ENCODE measurements around the gene CFAP299. TPM values are rescaled to one million over a fixed set of nuclear protein-coding genes. Genes with fewer than 3 reads are reported as not detected.

CFAP299 gene
- total and polyA plus RNA-seq, 2 of the 8 experiments (the other 6 are each of a cell fraction or from before 2014, with no cell fraction given): not detected

- Histone ChIP-seq H2BK5ac (ENCODE audit: low read depth, low read length) (no peak overlapping the region), H2BK120ac (replicated peaks; ENCODE audit: low read depth, low read length) (no peak overlapping the region), H3K27ac (ENCODE audit: low read depth, low read length) (no peak overlapping the region), H3K18ac (ENCODE audit: extremely low read depth, low read length) (no peak overlapping the region), H2BK20ac (ENCODE audit: low read length) (no peak overlapping the region), H2BK12ac (ENCODE audit: low read depth, low read length) (no peak overlapping the region), H3K36me3 (ENCODE audit: control insufficient read depth in 2 of 4, insufficient read depth in 4 of 4, low read length in 3 of 4) (no peaks in the 10 kb centered on the region), H4K20me1 (replicated peaks in 1 of 2; ENCODE audit: control insufficient read depth in 1 of 2, insufficient read depth in 2 of 2, low read length in 2 of 2) (no peaks in the 10 kb centered on the region), H3K23ac (ENCODE audit: insufficient read length) (no peak overlapping the region), H2AK5ac (ENCODE audit: low read depth, low read length) (no peak overlapping the region), H2AFZ (ENCODE audit: low read length) (no peak overlapping the region), H4K8ac (ENCODE audit: extremely low read depth, insufficient read depth, low read length) (no peak overlapping the region), H3K4me3 (ENCODE audit: extremely low read depth in 1 of 4, insufficient read depth in 2 of 4, low read depth in 3 of 4, low read length in 4 of 4) (no peak overlapping the region), H4K5ac (ENCODE audit: insufficient read length, low read depth, low read length) (no peak overlapping the region), H3K23me2 (ENCODE audit: low read depth, low read length) (no peaks in the 10 kb centered on the region), H3K27me3 (replicated peaks in 1 of 4; ENCODE audit: control insufficient read depth in 3 of 4, extremely low read depth in 1 of 4, insufficient read depth in 3 of 4, low read length in 3 of 4) (peaks cover 0 to 1% (median 0%) of the 10 kb centered on the region in 4 experiments; a peak in 1 of 7 replicates), H3K79me1 (ENCODE audit: low read depth, low read length) (no peaks in the 10 kb centered on the region), H3K9ac (replicated peaks in 1 of 4; ENCODE audit: extremely low read depth in 1 of 4, low read depth in 3 of 4, low read length in 3 of 4) (no peak overlapping the region), H3K4ac (replicated peaks; ENCODE audit: insufficient read length, low read depth, low read length) (no peak overlapping the region), H4K91ac (replicated peaks; ENCODE audit: insufficient read length, low read length) (no peak overlapping the region), H3K4me1 (replicated peaks in 1 of 4; ENCODE audit: control insufficient read depth in 3 of 4, insufficient read depth in 4 of 4, low read length in 3 of 4) (no peaks in the 10 kb centered on the region), H2BK15ac (ENCODE audit: low read length) (no peak overlapping the region), H3K79me2 (ENCODE audit: control insufficient read depth in 1 of 2, insufficient read depth in 2 of 2, low read length in 2 of 2) (no peaks in the 10 kb centered on the region), H3K9me3 (ENCODE audit: insufficient read depth in 2 of 2, low read depth in 1 of 2, low read length in 1 of 2) (no peaks in the 10 kb centered on the region), H3K14ac (ENCODE audit: insufficient read length) (no peak overlapping the region), H3K56ac (replicated peaks; ENCODE audit: insufficient read length, low read depth, low read length) (no peak overlapping the region), H3K4me2 (ENCODE audit: insufficient read depth in 1 of 2, low read depth in 2 of 2, low read length in 2 of 2) (no peak overlapping the region)
- CTCF ChIA-PET (ENCODE audit: partially characterized antibody): interaction anchor here (0.7 to 1.2 kb wide), 4 partner anchors 10 to 297 kb away, joined by 3 to 4 read pairs (median 3); no protein-coding TSS in a partner anchor
- no peak for DNase-seq (ENCODE audit: low read depth in 1 of 2, low spot score in 2 of 2)
- 88% methylated on average over 2 of the region's 2 CpGs; no CpG with 5 or more reads in 1 of the 2 experiments for WGBS, 2 experiments (ENCODE audit: extremely low coverage in 1 of 2, insufficient coverage in 1 of 2, insufficient read length in 1 of 2, insufficient replicate concordance in 2 of 2, low coverage in 1 of 2, low lambda C conversion rate in 2 of 2, missing lambda C conversion rate in 1 of 2)
- POLR2A ChIA-PET (ENCODE audit: partially characterized antibody): no interaction called here
- FAIRE-seq: no peak
- TF ChIP-seq BACH1 (IDR thresholded peaks at IDR 0.05; ENCODE audit: low read length): no peak
- no peak for TF ChIP-seq ATF3 (IDR thresholded peaks at IDR 0.05; ENCODE audit: insufficient read depth, low read depth, low read length)
- no peak for TF ChIP-seq RBBP5 (IDR thresholded peaks at IDR 0.05; ENCODE audit: borderline replicate concordance, low read depth, low read length)
- TF ChIP-seq CEBPB (IDR thresholded peaks at IDR 0.05; ENCODE audit: low read depth, low read length): no peak
- TF ChIP-seq EZH2 (IDR thresholded peaks at IDR 0.05; ENCODE audit: low read depth, low read length, severe bottlenecking): no peak
- no peak for TF ChIP-seq TAF7 (optimal IDR thresholded peaks at IDR 0.05; ENCODE audit: borderline replicate concordance, low read depth, low read length)
- TF ChIP-seq SP2 (IDR thresholded peaks at IDR 0.05; ENCODE audit: low read length): no peak
- no peak for TF ChIP-seq HDAC2 (IDR thresholded peaks at IDR 0.05; ENCODE audit: borderline replicate concordance in 1 of 2, low read depth in 2 of 2, low read length in 2 of 2)
- TF ChIP-seq RNF2 (IDR thresholded peaks at IDR 0.05; ENCODE audit: borderline replicate concordance, low read depth, low read length, missing control alignments, poor library complexity, severe bottlenecking): no peak
- TF ChIP-seq HDAC6 (IDR thresholded peaks at IDR 0.05; ENCODE audit: low read depth, low read length): no peak
- TF ChIP-seq SP4 (IDR thresholded peaks at IDR 0.05; ENCODE audit: low read length): no peak
- TF ChIP-seq USF2 (IDR thresholded peaks at IDR 0.05; ENCODE audit: low read length): no peak
Observed at GRCh38 chr4:80963051-80963450, 627.5 kb downstream of the CFAP299 start.
